CD4-positive, alpha-beta T cell (primary cell): ENCODE results near the gene CERKL. TPM values are rescaled to one million over a fixed set of nuclear protein-coding genes. Genes with fewer than 3 reads are reported as not detected.

ENCODE experiments used
- ATAC-seq: fragments of 200-7000 bp; cut with Tn5 transposase; one replicate; pipeline ENCODE4 v1.10.0; 2022; ENCODE audit warnings: mild to moderate bottlenecking; ENCODE audit not compliant: poor library complexity
- CTCF ChIA-PET: fragments of 350-600 bp; sonication (Branson Sonifier 250); formaldehyde crosslinking; loops from one replicate; lab custom pipeline; 2021; ENCODE audit warnings: antibody characterized with exemption, inconsistent platforms; lab: Charles Lee
- POLR2A ChIA-PET: fragments of 350-600 bp; sonication (Branson Sonifier 250); formaldehyde crosslinking; loops from one replicate; lab custom pipeline; 2021; ENCODE audit warnings: antibody characterized with exemption, inconsistent platforms; lab: Charles Lee
- DNase-seq, 14 experiments: peaks; one replicate each; pipeline ENCODE4 v3.0.0-alpha.2; 2013 to 2020; ENCODE audit warnings: mixed read lengths in 2 of 14
- H3K27ac ChIP-seq, 2 donors: one replicate each; pipeline versions ENCODE4 v1.5.1 to v1.7.0; 2013; ENCODE audit warnings: low read length in 2 of 2, low read depth in 1 of 2, mild to moderate bottlenecking in 1 of 2
- H3K27me3 ChIP-seq, 2 experiments: 1 replicate in 1 of 2; 2 replicates in 1 of 2; pipeline versions ENCODE4 v1.6.1 to v1.7.0; 2013; ENCODE audit warnings: low read length in 2 of 2, control low read depth in 1 of 2, mild to moderate bottlenecking in 1 of 2, moderate library complexity in 1 of 2; ENCODE audit not compliant: insufficient read depth in 2 of 2, control insufficient read depth in 1 of 2
- H3K36me3 ChIP-seq: one replicate; pipeline ENCODE4 v1.6.1; 2013; ENCODE audit warnings: low read length, control low read depth; ENCODE audit not compliant: insufficient read depth
- H3K4me1 ChIP-seq: one replicate; pipeline ENCODE4 v1.6.1; 2013; ENCODE audit warnings: low read length, control low read depth; ENCODE audit not compliant: insufficient read depth
- H3K4me3 ChIP-seq: one replicate; pipeline ENCODE4 v1.5.1; 2013; ENCODE audit warnings: mild to moderate bottlenecking, low read length, moderate library complexity
- H3K9me3 ChIP-seq, 2 experiments: 1 replicate in 1 of 2; 2 replicates in 1 of 2; pipeline versions ENCODE4 v1.6.1 to v1.7.0; 2013; ENCODE audit warnings: low read length in 2 of 2, mild to moderate bottlenecking in 2 of 2, control low read depth in 1 of 2, moderate library complexity in 1 of 2; ENCODE audit not compliant: control insufficient read depth in 1 of 2, insufficient read depth in 1 of 2
- H3K27ac Mint-ChIP-seq: one replicate; pipeline ENCODE4 v1.8.0; 2020; ENCODE audit warnings: mixed read lengths
- H3K27me3 Mint-ChIP-seq: one replicate; pipeline ENCODE4 v1.8.0; 2021; ENCODE audit warnings: mixed read lengths
- H3K36me3 Mint-ChIP-seq: one replicate; pipeline ENCODE4 v1.8.0; 2021; ENCODE audit warnings: low read depth, mixed read lengths
- H3K4me1 Mint-ChIP-seq: one replicate; pipeline ENCODE4 v1.8.0; 2021; ENCODE audit warnings: low read depth, mixed read lengths
- H3K4me3 Mint-ChIP-seq: one replicate; pipeline ENCODE4 v1.8.0; 2020; ENCODE audit warnings: mild to moderate bottlenecking, mixed read lengths
- H3K9me3 Mint-ChIP-seq: one replicate; pipeline ENCODE4 v1.8.0; 2020; ENCODE audit warnings: mixed read lengths
- intact Hi-C, 2 experiments: fragments of 100-400 bp; cut with DNase I in 1 of 2; cut with micrococcal nuclease in 1 of 2; formaldehyde crosslinking; loops; one replicate each; pipeline versions ENCODE4 v1.15.1 to v1.9.0; 2023 to 2025; cut with DNase I, micrococcal nuclease
- total RNA-seq, 174 experiments: library from RNA in 2 of 174; stranded (reverse) in 2 of 174; gene quantifications; one replicate each; pipeline ENCODE4 v1.2.3 and lab custom pipeline; 2021 to 2026
- TF ChIP-seq, protein P1 (sequence below): fragments of 200-600 bp; IDR thresholded peaks from one replicate; pipeline ENCODE4 v1.8.0; 2022; ENCODE audit warnings: antibody characterized with exemption, mild to moderate bottlenecking

The CERKL gene
- total RNA-seq, 2 experiments from 2014 or later = not detected

DNA sequence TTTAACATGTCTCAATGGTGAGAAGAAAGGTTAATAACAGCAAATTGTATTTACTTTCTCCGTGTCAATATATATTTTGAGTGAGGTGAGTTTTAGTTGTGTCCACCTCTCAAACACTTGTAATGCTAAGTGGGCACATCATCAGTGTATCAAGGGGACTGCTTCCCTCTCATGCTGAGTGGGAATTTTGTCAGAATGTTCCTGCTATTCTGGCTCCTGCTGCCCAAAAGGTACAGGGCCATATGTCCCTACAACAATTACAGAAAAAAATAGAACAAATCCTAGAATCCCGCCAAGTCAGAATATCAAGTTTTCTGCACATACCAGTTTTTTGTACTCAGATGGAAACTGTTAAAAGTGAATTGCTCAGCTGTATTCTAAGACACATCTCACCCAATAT is 5.4 kb upstream of the CERKL start:
- H3K4me1 ChIP-seq = peaks cover 1% of the 10 kb centered on the region
- H3K27me3 ChIP-seq = peaks cover 13 to 16% of the 10 kb centered on the region in 2 experiments
- CTCF ChIA-PET = interaction anchor here (0.7 kb wide), 1 partner anchor 15 kb away, joined by 3 read pairs; no protein-coding TSS in a partner anchor
- DNase-seq (no peak), ATAC-seq (no peak)
- POLR2A ChIA-PET = no interaction called here
- no peaks in the 10 kb centered on the region for H3K36me3 ChIP-seq
- peaks cover 0 to 6% of the 10 kb centered on the region in 2 experiments for H3K9me3 ChIP-seq
- no peaks in the 10 kb centered on the region for H3K36me3 Mint-ChIP-seq
- H3K4me3 Mint-ChIP-seq = no peak overlapping the region
- peaks cover 40% of the 10 kb centered on the region for H3K27me3 Mint-ChIP-seq
- H3K27ac Mint-ChIP-seq = no peak overlapping the region
- H3K4me1 Mint-ChIP-seq = no peaks in the 10 kb centered on the region
- intact Hi-C loops = no loop called here
- peaks cover 11% of the 10 kb centered on the region for H3K9me3 Mint-ChIP-seq
- TF ChIP-seq, protein P1, sequence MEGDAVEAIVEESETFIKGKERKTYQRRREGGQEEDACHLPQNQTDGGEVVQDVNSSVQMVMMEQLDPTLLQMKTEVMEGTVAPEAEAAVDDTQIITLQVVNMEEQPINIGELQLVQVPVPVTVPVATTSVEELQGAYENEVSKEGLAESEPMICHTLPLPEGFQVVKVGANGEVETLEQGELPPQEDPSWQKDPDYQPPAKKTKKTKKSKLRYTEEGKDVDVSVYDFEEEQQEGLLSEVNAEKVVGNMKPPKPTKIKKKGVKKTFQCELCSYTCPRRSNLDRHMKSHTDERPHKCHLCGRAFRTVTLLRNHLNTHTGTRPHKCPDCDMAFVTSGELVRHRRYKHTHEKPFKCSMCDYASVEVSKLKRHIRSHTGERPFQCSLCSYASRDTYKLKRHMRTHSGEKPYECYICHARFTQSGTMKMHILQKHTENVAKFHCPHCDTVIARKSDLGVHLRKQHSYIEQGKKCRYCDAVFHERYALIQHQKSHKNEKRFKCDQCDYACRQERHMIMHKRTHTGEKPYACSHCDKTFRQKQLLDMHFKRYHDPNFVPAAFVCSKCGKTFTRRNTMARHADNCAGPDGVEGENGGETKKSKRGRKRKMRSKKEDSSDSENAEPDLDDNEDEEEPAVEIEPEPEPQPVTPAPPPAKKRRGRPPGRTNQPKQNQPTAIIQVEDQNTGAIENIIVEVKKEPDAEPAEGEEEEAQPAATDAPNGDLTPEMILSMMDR = no peak
- no peak overlapping the region for H3K4me3 ChIP-seq
- no peak overlapping the region for H3K27ac ChIP-seq

DNA sequence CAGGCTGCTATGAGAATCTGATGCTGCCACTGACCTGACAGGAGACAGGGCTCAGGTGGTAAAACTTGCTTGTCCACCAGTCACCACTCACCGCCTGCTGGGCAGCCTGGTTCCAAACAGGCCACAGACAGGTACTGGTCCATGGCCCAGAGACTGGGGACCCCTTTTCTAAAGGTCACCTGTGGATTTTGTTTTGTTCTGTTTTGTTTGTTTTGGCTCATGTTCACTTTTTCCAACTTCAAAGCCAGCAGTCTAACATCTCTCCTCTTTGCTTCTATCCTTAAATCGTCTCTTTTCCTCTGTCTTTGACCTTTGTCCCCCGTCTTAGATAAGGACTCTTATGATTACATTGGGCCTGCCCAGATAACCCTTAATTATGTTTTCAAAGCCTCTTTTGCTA is 3.3 kb upstream of the CERKL start:
- Mint-ChIP-seq H3K27me3 (peaks cover 42% of the 10 kb centered on the region), H3K9me3 (no peaks in the 10 kb centered on the region), H3K4me3 (no peak overlapping the region), H3K4me1 (no peaks in the 10 kb centered on the region), H3K36me3 (no peaks in the 10 kb centered on the region), H3K27ac (no peak overlapping the region)
- no peak for DNase-seq
- intact Hi-C loops = no loop called here
- no peak overlapping the region for H3K4me3 ChIP-seq
- peaks cover 12% of the 10 kb centered on the region for H3K4me1 ChIP-seq
- no peaks in the 10 kb centered on the region for H3K36me3 ChIP-seq
- ChIA-PET CTCF (no interaction called here), POLR2A (no interaction called here)
- H3K27ac ChIP-seq = no peak overlapping the region
- TF ChIP-seq, protein P1 = no peak
- H3K9me3 ChIP-seq = peaks cover under 1 to 6% of the 10 kb centered on the region in 2 experiments
- H3K27me3 ChIP-seq = peaks cover 27 to 29% of the 10 kb centered on the region in 2 experiments
- no peak for ATAC-seq

DNA sequence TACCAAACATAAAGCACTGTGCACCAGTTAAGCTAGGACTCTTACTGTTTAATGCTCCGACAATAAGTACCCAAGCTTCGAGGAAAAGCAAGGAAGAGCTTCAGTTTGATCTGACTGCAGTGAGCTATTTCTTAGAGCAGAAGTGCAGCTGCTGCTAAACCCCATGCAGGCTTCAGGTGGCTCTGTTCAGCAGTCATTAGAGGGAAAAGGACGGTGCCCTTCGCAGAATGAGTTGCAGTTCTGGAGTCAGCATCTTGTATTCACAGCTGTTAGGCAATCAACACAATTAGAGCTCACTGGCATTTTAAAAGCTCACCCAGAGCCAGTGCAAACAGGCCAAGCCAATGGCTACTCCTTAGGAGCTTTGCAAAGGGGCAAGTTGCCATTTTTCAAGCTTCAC is 1.5 kb upstream of the CERKL start:
- peaks cover 51% of the 10 kb centered on the region for H3K27me3 Mint-ChIP-seq
- TF ChIP-seq, protein P1 = no peak
- Histone ChIP-seq H3K4me3 (no peak overlapping the region), H3K27ac (no peak overlapping the region), H3K4me1 (peaks cover 12% of the 10 kb centered on the region), H3K27me3 (peaks cover 27 to 39% of the 10 kb centered on the region in 2 experiments), H3K9me3 (peaks cover 0 to 6% of the 10 kb centered on the region in 2 experiments), H3K36me3 (no peaks in the 10 kb centered on the region)
- H3K4me1 Mint-ChIP-seq = no peaks in the 10 kb centered on the region
- intact Hi-C loops = no loop called here
- H3K9me3 Mint-ChIP-seq = no peaks in the 10 kb centered on the region
- H3K36me3 Mint-ChIP-seq = no peaks in the 10 kb centered on the region
- ATAC-seq (no peak), DNase-seq (no peak)
- CTCF ChIA-PET = interaction anchor here (0.9 kb wide), 1 partner anchor 12 kb away, joined by 3 read pairs; no protein-coding TSS in a partner anchor
- POLR2A ChIA-PET = no interaction called here
- H3K27ac Mint-ChIP-seq = no peak overlapping the region
- H3K4me3 Mint-ChIP-seq = no peak overlapping the region
